Measurements from ENCODE around the gene OCLN.
"Not testable (repeated sequence)": the region's sequence is repeated elsewhere in the genome, so short reads cannot be mapped to it uniquely, and the experiment has no call there.

Gene OCLN

DNA sequence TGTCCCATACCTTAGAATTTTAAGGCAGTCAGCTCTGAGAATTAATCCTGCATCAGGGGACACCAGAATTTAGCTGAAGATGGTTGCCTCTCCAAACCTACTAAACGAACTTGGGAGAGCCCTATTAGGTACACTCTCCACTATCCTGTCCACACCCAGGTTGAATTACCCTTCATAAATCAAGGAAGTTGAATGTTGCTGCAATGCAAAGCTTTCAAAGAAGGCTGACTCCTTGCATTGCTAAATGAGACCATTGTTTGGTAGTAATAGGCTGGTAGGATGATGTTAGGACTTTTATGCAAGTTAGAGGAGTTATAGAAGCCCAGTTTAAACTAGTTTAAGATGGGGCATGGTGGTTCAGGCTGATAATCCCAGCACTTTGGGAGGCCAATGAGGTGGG lies 48.8 kb downstream of the OCLN start:
- H3K36me3 ChIP-seq (ENCODE audit: control insufficient read depth in 2 of 2, insufficient read depth in 2 of 2, low read length in 2 of 2); H3K27ac ChIP-seq (ENCODE audit: low read depth in 2 of 2, low read length in 2 of 2); H3K9ac ChIP-seq (ENCODE audit: low read depth in 1 of 2, low read length in 2 of 2); H3K4me3 ChIP-seq (ENCODE audit: low read length in 2 of 2); H3K4me1 ChIP-seq (ENCODE audit: control insufficient read depth in 2 of 2, insufficient read depth in 2 of 2, low read length in 2 of 2); H3K9me3 ChIP-seq (ENCODE audit: control insufficient read depth in 2 of 2, low read length in 2 of 2); H3K27me3 ChIP-seq (ENCODE audit: control insufficient read depth in 2 of 2, insufficient read depth in 2 of 2, low read length in 2 of 2): not testable (repeated sequence)

DNA sequence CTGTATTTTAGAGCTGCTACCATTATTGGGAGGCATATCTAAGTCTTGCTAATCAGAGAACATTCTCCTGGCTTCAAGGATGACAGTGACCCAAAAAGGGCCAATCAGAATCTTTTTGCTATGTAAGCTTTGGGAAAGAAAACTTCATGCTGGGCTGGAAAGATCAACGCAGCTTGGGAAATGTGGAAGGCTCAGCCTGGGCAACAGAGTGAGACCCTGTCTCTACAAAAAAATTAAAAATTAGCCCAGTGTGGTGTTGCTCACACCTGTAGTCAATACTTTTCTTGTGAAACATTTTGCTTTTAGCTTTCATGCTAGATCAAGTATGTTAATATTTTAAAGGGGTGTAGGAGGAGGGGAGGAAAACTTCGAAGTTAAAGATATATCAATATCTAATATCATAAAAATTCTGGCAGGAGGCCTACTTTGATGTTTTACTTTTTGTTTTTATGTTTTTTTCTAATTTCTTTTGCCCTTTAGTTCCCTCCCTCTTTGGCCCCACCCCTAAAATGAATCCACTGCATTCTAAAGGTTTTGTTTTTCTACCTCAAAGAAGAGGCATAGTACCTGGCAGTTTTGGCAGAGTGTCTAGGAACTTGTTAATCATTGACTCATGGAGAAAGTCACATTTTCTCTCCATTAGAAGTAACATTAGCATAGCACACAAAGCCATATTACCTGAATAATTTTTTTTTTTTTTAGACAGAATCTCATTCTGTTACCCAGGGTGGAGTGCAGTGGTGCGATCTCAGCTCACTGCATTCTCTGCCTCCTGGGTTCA lies 50.4 kb downstream of the OCLN start:
- H3K4me3 ChIP-seq (ENCODE audit: low read length in 2 of 2); H3K4me1 ChIP-seq (ENCODE audit: control insufficient read depth in 2 of 2, insufficient read depth in 2 of 2, low read length in 2 of 2); H3K9ac ChIP-seq (ENCODE audit: low read depth in 1 of 2, low read length in 2 of 2); H3K9me3 ChIP-seq (ENCODE audit: control insufficient read depth in 2 of 2, low read length in 2 of 2); H3K36me3 ChIP-seq (ENCODE audit: control insufficient read depth in 2 of 2, insufficient read depth in 2 of 2, low read length in 2 of 2); H3K27me3 ChIP-seq (ENCODE audit: control insufficient read depth in 2 of 2, insufficient read depth in 2 of 2, low read length in 2 of 2); H3K27ac ChIP-seq (ENCODE audit: low read depth in 2 of 2, low read length in 2 of 2): not testable (repeated sequence)

DNA sequence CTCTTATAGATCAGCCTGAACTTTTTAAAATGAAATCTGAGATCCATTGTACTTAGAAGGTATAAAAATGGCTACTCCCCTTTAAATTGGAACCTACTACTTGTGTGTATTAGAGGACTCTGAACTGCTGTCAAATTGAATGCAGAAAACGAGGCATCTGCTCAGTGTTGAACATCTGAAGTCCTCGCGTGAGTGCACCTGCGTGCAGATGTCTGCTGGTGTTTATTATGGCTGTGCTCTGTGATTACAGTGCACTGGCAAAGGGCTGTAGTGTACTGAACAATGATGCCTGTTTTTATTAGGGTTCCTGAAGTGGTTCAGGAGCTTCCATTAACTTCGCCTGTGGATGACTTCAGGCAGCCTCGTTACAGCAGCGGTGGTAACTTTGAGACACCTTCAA lies 52.0 kb downstream of the OCLN start:
- H3K4me3 ChIP-seq (ENCODE audit: low read length in 2 of 2); H3K27ac ChIP-seq (ENCODE audit: low read depth in 2 of 2, low read length in 2 of 2); H3K4me1 ChIP-seq (ENCODE audit: control insufficient read depth in 2 of 2, insufficient read depth in 2 of 2, low read length in 2 of 2); H3K36me3 ChIP-seq (ENCODE audit: control insufficient read depth in 2 of 2, insufficient read depth in 2 of 2, low read length in 2 of 2); H3K9me3 ChIP-seq (ENCODE audit: control insufficient read depth in 2 of 2, low read length in 2 of 2); H3K9ac ChIP-seq (ENCODE audit: low read depth in 1 of 2, low read length in 2 of 2); H3K27me3 ChIP-seq (ENCODE audit: control insufficient read depth in 2 of 2, insufficient read depth in 2 of 2, low read length in 2 of 2): not testable (repeated sequence)

DNA sequence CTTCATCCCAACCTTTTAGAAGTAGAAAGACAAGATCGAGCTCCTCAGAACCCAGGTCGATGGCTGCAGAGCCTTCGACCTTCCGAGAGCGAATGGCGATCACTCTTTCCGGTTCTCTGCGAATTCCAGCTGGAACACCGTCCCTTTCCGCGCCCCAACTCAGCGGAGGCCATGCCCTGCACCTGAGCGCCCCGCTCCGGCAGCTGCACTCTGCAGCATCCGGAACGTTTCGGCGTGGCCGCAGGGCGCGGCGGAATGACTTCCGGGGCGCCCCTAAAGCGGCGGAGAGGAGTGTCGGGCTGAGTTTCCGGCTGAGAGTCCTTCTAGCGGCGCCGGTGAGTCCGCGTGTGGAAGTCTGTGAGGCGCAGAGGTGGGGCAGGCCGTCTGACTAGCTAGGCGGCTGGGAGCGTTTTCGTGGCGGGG lies 67.3 kb downstream of the OCLN start, which contains the start of gene GTF2H2C:
GTF2H2C (plus strand) TSS at position 284 of the 423 bp plus-strand sequence. CDS start 4,942 bp downstream, outside the sequence.
- not testable (repeated sequence) for H3K27me3 ChIP-seq (ENCODE audit: control insufficient read depth in 2 of 2, insufficient read depth in 2 of 2, low read length in 2 of 2); H3K36me3 ChIP-seq (ENCODE audit: control insufficient read depth in 2 of 2, insufficient read depth in 2 of 2, low read length in 2 of 2); H3K9me3 ChIP-seq (ENCODE audit: control insufficient read depth in 2 of 2, low read length in 2 of 2); H3K4me1 ChIP-seq (ENCODE audit: control insufficient read depth in 2 of 2, insufficient read depth in 2 of 2, low read length in 2 of 2)
- Histone ChIP-seq H3K4me3 (ENCODE audit: low read length in 2 of 2) (peak within 1 kb of the TSS; percentile 61 to 71), H3K9ac (ENCODE audit: low read depth in 1 of 2, low read length in 2 of 2) (peak within 1 kb of the TSS; percentile 41 to 59), H3K27ac (ENCODE audit: low read depth in 2 of 2, low read length in 2 of 2) (peak within 1 kb of the TSS in 1 of 2 donors; percentile 58)

DNA sequence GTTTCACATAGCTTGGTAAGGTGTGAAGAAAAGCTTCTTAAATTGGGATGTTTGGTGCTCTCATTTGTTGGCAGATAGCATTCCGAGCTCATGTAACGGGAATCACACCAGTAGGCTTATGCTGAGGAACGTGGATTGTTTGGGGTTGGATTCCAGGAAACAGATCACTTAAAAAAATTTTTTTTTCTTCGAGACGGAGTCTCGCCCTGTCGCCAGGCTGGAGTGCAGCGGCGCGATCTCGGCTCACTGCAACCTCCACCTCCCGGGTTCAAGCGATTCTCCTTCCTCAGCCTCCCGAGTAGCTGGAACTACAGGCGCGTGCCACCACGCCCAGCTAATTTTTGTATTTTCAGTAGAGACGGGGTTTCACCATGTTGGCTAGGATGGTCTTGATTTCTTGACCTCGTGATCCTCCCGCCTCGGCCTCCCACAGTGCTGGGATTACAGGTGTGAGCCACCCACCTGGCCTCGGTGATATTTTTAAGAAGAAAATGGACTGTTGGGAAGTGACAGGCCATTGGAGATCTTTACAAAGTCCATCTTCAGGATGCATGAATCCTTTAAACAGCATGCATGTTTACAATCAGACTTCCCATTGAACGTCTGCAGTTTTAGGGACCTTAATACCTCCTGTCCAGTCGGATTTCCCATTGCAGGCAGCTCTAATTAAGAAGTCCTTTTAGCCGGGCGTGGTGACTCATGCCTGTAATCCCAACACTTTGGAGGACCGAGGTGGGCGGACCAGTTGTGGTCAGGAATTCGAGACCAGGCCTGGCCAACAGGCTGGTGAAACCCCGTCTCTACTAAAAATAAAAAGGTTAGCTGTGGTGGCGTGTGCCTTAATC lies 68.2 kb downstream of the OCLN start:
- not testable (repeated sequence) for H3K27ac ChIP-seq (ENCODE audit: low read depth in 2 of 2, low read length in 2 of 2); H3K9ac ChIP-seq (ENCODE audit: low read depth in 1 of 2, low read length in 2 of 2); H3K4me1 ChIP-seq (ENCODE audit: control insufficient read depth in 2 of 2, insufficient read depth in 2 of 2, low read length in 2 of 2)

DNA sequence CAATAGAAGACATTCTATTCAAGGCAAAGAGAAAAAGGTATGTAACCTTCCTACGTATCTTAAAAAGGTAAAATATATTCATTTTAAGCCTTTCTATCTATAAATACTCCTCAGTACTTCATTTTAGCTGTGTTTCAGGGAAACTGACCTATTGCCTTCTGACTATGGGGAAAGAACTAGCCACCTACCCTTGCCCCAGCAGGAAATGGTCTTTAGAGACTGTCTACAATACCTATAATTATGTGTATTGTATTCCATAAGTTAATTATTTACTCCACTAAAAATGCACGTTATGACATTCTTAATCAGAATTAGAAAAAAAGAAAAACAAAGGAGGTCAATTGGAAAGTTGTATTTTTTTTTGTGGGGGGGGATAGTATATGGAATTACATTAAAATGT lies 73.6 kb downstream of the OCLN start:
- H3K36me3 ChIP-seq (ENCODE audit: control insufficient read depth in 2 of 2, insufficient read depth in 2 of 2, low read length in 2 of 2); H3K4me1 ChIP-seq (ENCODE audit: control insufficient read depth in 2 of 2, insufficient read depth in 2 of 2, low read length in 2 of 2); H3K27me3 ChIP-seq (ENCODE audit: control insufficient read depth in 2 of 2, insufficient read depth in 2 of 2, low read length in 2 of 2); H3K9ac ChIP-seq (ENCODE audit: low read depth in 1 of 2, low read length in 2 of 2); H3K27ac ChIP-seq (ENCODE audit: low read depth in 2 of 2, low read length in 2 of 2); H3K4me3 ChIP-seq (ENCODE audit: low read length in 2 of 2); H3K9me3 ChIP-seq (ENCODE audit: control insufficient read depth in 2 of 2, low read length in 2 of 2): not testable (repeated sequence)

More for the DNA sequence above, 68.2 kb downstream of the OCLN start:
- H3K27me3 ChIP-seq (ENCODE audit: control insufficient read depth in 2 of 2, insufficient read depth in 2 of 2, low read length in 2 of 2); H3K36me3 ChIP-seq (ENCODE audit: control insufficient read depth in 2 of 2, insufficient read depth in 2 of 2, low read length in 2 of 2); H3K9me3 ChIP-seq (ENCODE audit: control insufficient read depth in 2 of 2, low read length in 2 of 2): not testable (repeated sequence)
- H3K4me3 ChIP-seq (ENCODE audit: low read length in 2 of 2), result peak overlapping the region in 1 of 2 donors; percentile 41

DNA sequence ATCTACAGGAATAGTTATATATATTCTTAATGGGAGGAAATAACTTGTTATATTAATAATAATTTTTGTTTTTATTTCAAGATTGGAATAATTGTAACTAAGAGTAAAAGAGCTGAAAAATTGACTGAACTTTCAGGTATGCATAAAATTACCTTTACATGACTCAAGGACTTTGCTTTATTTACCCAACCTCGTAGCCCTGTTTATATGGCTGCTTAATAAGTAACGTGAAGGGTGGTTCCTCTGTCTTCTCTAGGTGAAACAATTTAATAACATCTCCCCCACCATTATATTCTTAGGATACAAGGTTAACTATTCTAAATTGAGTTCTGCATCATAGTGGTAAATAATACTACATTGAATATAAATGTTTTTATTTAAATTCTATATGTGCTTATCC lies 75.5 kb downstream of the OCLN start:
- not testable (repeated sequence) for H3K4me1 ChIP-seq (ENCODE audit: control insufficient read depth in 2 of 2, insufficient read depth in 2 of 2, low read length in 2 of 2); H3K4me3 ChIP-seq (ENCODE audit: low read length in 2 of 2); H3K27ac ChIP-seq (ENCODE audit: low read depth in 2 of 2, low read length in 2 of 2); H3K9ac ChIP-seq (ENCODE audit: low read depth in 1 of 2, low read length in 2 of 2); H3K27me3 ChIP-seq (ENCODE audit: control insufficient read depth in 2 of 2, insufficient read depth in 2 of 2, low read length in 2 of 2); H3K9me3 ChIP-seq (ENCODE audit: control insufficient read depth in 2 of 2, low read length in 2 of 2); H3K36me3 ChIP-seq (ENCODE audit: control insufficient read depth in 2 of 2, insufficient read depth in 2 of 2, low read length in 2 of 2)

DNA sequence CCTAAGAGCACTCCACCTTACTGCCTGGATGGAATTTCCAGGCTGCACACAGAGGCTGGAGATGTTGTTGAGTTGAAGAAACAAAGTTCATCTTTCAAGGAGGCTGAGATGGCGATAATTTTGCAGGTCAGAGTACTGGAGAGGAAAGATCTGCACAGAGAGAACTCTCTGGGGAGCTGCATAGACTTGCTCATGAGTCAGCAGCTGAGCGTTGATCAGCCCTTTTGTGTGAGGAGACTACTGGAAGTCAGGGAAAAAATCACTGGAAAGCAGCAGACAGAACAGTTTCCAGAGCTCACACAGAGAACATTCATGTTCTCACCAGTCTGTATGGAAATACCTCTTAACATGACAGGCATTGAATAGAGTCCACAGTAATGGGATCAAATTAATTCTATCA lies 90.8 kb downstream of the OCLN start:
- not testable (repeated sequence) for H3K9me3 ChIP-seq (ENCODE audit: control insufficient read depth in 2 of 2, low read length in 2 of 2); H3K36me3 ChIP-seq (ENCODE audit: control insufficient read depth in 2 of 2, insufficient read depth in 2 of 2, low read length in 2 of 2); H3K9ac ChIP-seq (ENCODE audit: low read depth in 1 of 2, low read length in 2 of 2); H3K27ac ChIP-seq (ENCODE audit: low read depth in 2 of 2, low read length in 2 of 2); H3K27me3 ChIP-seq (ENCODE audit: control insufficient read depth in 2 of 2, insufficient read depth in 2 of 2, low read length in 2 of 2); H3K4me3 ChIP-seq (ENCODE audit: low read length in 2 of 2); H3K4me1 ChIP-seq (ENCODE audit: control insufficient read depth in 2 of 2, insufficient read depth in 2 of 2, low read length in 2 of 2)

DNA sequence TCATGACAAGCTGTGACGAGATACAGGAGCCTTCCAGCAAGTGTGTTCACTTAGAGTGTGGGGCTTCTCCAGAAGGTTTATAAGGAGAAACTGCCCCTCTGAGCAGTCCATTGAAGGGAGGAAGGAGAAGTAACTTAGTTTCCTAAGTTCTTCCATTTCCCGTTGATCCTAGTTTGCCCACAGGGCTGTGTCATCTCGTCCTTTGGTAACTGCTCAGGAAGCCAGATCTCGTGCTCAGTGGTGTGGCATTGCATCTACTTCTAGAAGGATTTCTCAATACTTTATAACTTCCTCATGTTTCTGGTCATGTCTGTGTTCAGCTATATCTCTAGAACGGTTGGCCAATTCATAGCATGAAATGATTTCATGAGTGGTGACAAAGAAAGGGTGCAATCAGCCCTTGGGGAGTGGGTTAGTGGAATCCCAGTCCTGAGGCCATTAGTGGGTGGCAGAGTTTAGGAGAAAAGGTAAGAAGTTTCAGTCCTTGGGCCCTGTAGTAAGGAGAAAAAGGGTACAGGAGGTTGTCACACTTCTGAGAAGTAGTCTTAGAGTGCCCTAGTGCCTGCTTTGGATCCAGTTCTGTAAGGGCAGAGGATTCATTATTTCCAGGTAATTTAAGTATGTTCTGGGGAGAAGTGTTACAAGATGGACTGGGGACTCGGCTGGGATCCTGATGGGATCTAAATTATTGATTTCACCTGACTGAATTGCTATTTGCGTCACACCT lies 103.7 kb downstream of the OCLN start:
- H3K27ac ChIP-seq (ENCODE audit: low read depth in 2 of 2, low read length in 2 of 2); H3K9me3 ChIP-seq (ENCODE audit: control insufficient read depth in 2 of 2, low read length in 2 of 2); H3K9ac ChIP-seq (ENCODE audit: low read depth in 1 of 2, low read length in 2 of 2); H3K36me3 ChIP-seq (ENCODE audit: control insufficient read depth in 2 of 2, insufficient read depth in 2 of 2, low read length in 2 of 2); H3K27me3 ChIP-seq (ENCODE audit: control insufficient read depth in 2 of 2, insufficient read depth in 2 of 2, low read length in 2 of 2); H3K4me1 ChIP-seq (ENCODE audit: control insufficient read depth in 2 of 2, insufficient read depth in 2 of 2, low read length in 2 of 2); H3K4me3 ChIP-seq (ENCODE audit: low read length in 2 of 2): not testable (repeated sequence)

DNA sequence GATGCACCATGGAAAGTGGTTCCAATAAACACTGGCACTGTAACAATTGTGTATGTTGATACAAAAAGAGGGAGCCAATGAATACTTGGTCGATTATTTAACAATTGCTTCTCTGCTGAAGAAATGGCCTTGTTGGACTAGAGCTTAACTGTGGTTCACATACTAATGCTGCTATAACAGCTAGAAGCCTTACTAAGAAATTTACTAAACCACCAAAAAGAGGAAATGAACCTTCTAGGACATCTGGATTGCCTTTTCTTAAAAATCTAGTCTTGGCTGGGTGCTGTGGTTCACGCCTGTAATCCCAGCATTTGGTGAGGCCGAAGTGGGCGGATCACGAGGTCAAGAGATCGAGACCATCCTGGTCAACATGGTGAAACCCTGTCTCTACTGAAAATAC lies 109.4 kb downstream of the OCLN start:
- H3K36me3 ChIP-seq (ENCODE audit: control insufficient read depth in 2 of 2, insufficient read depth in 2 of 2, low read length in 2 of 2); H3K4me1 ChIP-seq (ENCODE audit: control insufficient read depth in 2 of 2, insufficient read depth in 2 of 2, low read length in 2 of 2); H3K9me3 ChIP-seq (ENCODE audit: control insufficient read depth in 2 of 2, low read length in 2 of 2); H3K27ac ChIP-seq (ENCODE audit: low read depth in 2 of 2, low read length in 2 of 2); H3K9ac ChIP-seq (ENCODE audit: low read depth in 1 of 2, low read length in 2 of 2); H3K4me3 ChIP-seq (ENCODE audit: low read length in 2 of 2); H3K27me3 ChIP-seq (ENCODE audit: control insufficient read depth in 2 of 2, insufficient read depth in 2 of 2, low read length in 2 of 2): not testable (repeated sequence)

All from mucosa of rectum (tissue), 2 donors.